Neural cell (in vitro differentiated cells): Measurements from ENCODE around the gene RCE1. TPM values are rescaled to one million over a fixed set of nuclear protein-coding genes. Genes with fewer than 3 reads are reported as not detected.

Experiments used
- H2AFZ ChIP-seq: fragments of 200-600, 300-800 bp; sonication (generic), shearing (Covaris generic); 2 replicates; pipeline ENCODE4 v1.6.0; 2014; ENCODE audit warnings: low read depth, mild to moderate bottlenecking, antibody characterized with exemption, low read length, moderate library complexity
- H3F3A ChIP-seq: fragments of 200-600 bp; shearing (Covaris generic); 2 replicates; pipeline ENCODE4 v1.6.1; 2016; ENCODE audit warnings: mild to moderate bottlenecking, moderate library complexity, mixed read lengths, antibody characterized with exemption, low read length; ENCODE audit not compliant: insufficient read depth, poor library complexity, severe bottlenecking
- H3K27ac ChIP-seq: fragments of 200-600, 300-800 bp; sonication (generic), shearing (Covaris generic); 2 replicates; pipeline ENCODE4 v1.5.1; 2014; ENCODE audit warnings: mild to moderate bottlenecking, low read length, moderate library complexity
- H3K27me3 ChIP-seq: fragments of 300-800, 200-600 bp; sonication (generic), shearing (Covaris generic); 2 replicates; pipeline ENCODE4 v1.6.0; 2014; ENCODE audit warnings: mild to moderate bottlenecking, low read depth, low read length, moderate library complexity; ENCODE audit not compliant: insufficient read depth
- H3K36me3 ChIP-seq: fragments of 300-800, 200-600 bp; sonication (generic), shearing (Covaris generic); 2 replicates; pipeline ENCODE4 v1.5.1; 2014; ENCODE audit warnings: mild to moderate bottlenecking, antibody characterized with exemption, low read length, moderate library complexity; ENCODE audit not compliant: insufficient read depth
- H3K4me2 ChIP-seq: fragments of 300-800, 200-600 bp; sonication (generic), shearing (Covaris generic); 2 replicates; pipeline ENCODE4 v1.6.0; 2014; ENCODE audit warnings: mild to moderate bottlenecking, low read length
- H3K4me3 ChIP-seq: fragments of 300-800, 200-600 bp; sonication (generic), shearing (Covaris generic); 2 replicates; pipeline ENCODE4 v1.5.1; 2014; ENCODE audit warnings: mild to moderate bottlenecking, low read length, moderate library complexity
- H3K79me2 ChIP-seq: fragments of 200-600 bp; shearing (Covaris generic); replicated peaks from 2 replicates; pipeline ENCODE4 v1.6.0; 2014; ENCODE audit warnings: mild to moderate bottlenecking, low read length, moderate library complexity; ENCODE audit not compliant: insufficient read depth
- H3K9ac ChIP-seq: fragments of 300-800, 200-600 bp; sonication (generic), shearing (Covaris generic); 2 replicates; pipeline ENCODE4 v1.6.1; 2016; ENCODE audit warnings: mild to moderate bottlenecking, low read length, mixed read lengths
- H3K9me2 ChIP-seq: fragments of 200-600 bp; shearing (Covaris generic); 2 replicates; pipeline ENCODE4 v1.6.1; 2016; ENCODE audit warnings: mild to moderate bottlenecking, low read length, mixed read lengths; ENCODE audit not compliant: insufficient read depth
- H3K9me3 ChIP-seq: fragments of 200-600, 300-800 bp; sonication (generic), shearing (Covaris generic); 2 replicates; pipeline ENCODE4 v1.6.1; 2016; ENCODE audit warnings: mild to moderate bottlenecking, mixed run types, low read length, moderate library complexity, mixed read lengths
- H4K20me1 ChIP-seq: fragments of 200-600 bp; shearing (Covaris generic); 2 replicates; pipeline ENCODE4 v1.6.1; 2016; ENCODE audit warnings: mild to moderate bottlenecking, mixed run types; ENCODE audit not compliant: insufficient read depth
- CTCF ChIP-seq: fragments of 450-650 bp; IDR thresholded peaks from 2 replicates; pipeline ENCODE4 v1.5.1; 2014; ENCODE audit warnings: antibody characterized with exemption, mild to moderate bottlenecking, moderate library complexity; ENCODE audit not compliant: poor library complexity, severe bottlenecking
- EP300 ChIP-seq: fragments of 450-650 bp; conservative IDR thresholded peaks from 2 replicates; pipeline ENCODE4 v1.6.1; 2014; ENCODE audit warnings: antibody characterized with exemption, mild to moderate bottlenecking, moderate library complexity; ENCODE audit not compliant: poor library complexity, severe bottlenecking
- EZH2 ChIP-seq: fragments of 200-600, 300-800 bp; shearing (Covaris generic), sonication (generic); IDR thresholded peaks from 2 replicates; pipeline ENCODE4 v1.6.1; 2014; ENCODE audit warnings: antibody characterized with exemption, low read length, borderline replicate concordance, mild to moderate bottlenecking; ENCODE audit not compliant: insufficient read depth, poor library complexity, severe bottlenecking
- MXI1 ChIP-seq: fragments of 450-650 bp; conservative IDR thresholded peaks from 2 replicates; pipeline ENCODE4 v1.6.1; 2014; ENCODE audit warnings: antibody characterized with exemption, mild to moderate bottlenecking; ENCODE audit not compliant: poor library complexity, severe bottlenecking
- POLR2AphosphoS5 ChIP-seq: IDR thresholded peaks from 2 replicates; pipeline ENCODE4 v1.6.1; 2012
- RAD21 ChIP-seq: fragments of 450-650 bp; conservative IDR thresholded peaks from 2 replicates; pipeline ENCODE4 v1.6.1; 2014; ENCODE audit warnings: antibody characterized with exemption, mild to moderate bottlenecking, moderate library complexity
- REST ChIP-seq: IDR thresholded peaks from 2 replicates; pipeline ENCODE4 v1.6.1; 2012; ENCODE audit warnings: borderline replicate concordance
- SMC3 ChIP-seq: fragments of 450-650 bp; conservative IDR thresholded peaks from 2 replicates; pipeline ENCODE4 v1.6.1; 2014; ENCODE audit warnings: antibody characterized with exemption, mild to moderate bottlenecking, moderate library complexity; ENCODE audit not compliant: poor library complexity
- TAF1 ChIP-seq: IDR thresholded peaks from 2 replicates; pipeline ENCODE4 v1.6.1; 2012; ENCODE audit warnings: low read depth
- polyA plus RNA-seq: library from polyadenylated mRNA; depleted of rRNA; stranded (reverse); fragments of >200 nt; gene quantifications from 2 replicates; pipeline ENCODE4 v1.2.3, GENCODE V29; 2014

RCE1 gene
- polyA plus RNA-seq, 1 donor from 2014 or later, result 50.5 TPM

- TF ChIP-seq SMC3, result no peak
- TF ChIP-seq MXI1, result no peak
- no peak for TF ChIP-seq POLR2AphosphoS5
- TF ChIP-seq EZH2, result no peak
- no peak for TF ChIP-seq RAD21
- TF ChIP-seq EP300, result no peak
- no peak for TF ChIP-seq CTCF
- TF ChIP-seq REST, result no peak
- no peak for TF ChIP-seq TAF1
Measured at GRCh38 chr11:66850235-66850587, 7.0 kb downstream of the RCE1 start.

GRCh38 chr11:66850588-66851238 is 7.5 kb downstream of the RCE1 start:
- no peak overlapping the region for H3K9ac ChIP-seq
- no peak for TF ChIP-seq CTCF
- no peak for TF ChIP-seq POLR2AphosphoS5
- no peak for TF ChIP-seq RAD21
- no peak for TF ChIP-seq REST
- TF ChIP-seq TAF1, result no peak
- TF ChIP-seq EP300, result no peak
- TF ChIP-seq MXI1, result no peak
- no peaks in the 10 kb centered on the region for H3K9me2 ChIP-seq
- no peak overlapping the region for H3K4me3 ChIP-seq
- no peaks in the 10 kb centered on the region for H4K20me1 ChIP-seq
- H3K36me3 ChIP-seq, result no peaks in the 10 kb centered on the region
- no peaks in the 10 kb centered on the region for H3F3A ChIP-seq
- no peaks in the 10 kb centered on the region for H3K27me3 ChIP-seq
- H3K27ac ChIP-seq, result no peak overlapping the region
- no peaks in the 10 kb centered on the region for H3K79me2 ChIP-seq
- no peak overlapping the region for H2AFZ ChIP-seq
- no peaks in the 10 kb centered on the region for H3K9me3 ChIP-seq
- no peak overlapping the region for H3K4me2 ChIP-seq

More at GRCh38 chr11:66850235-66850587, 7.0 kb downstream of the RCE1 start:
- Histone ChIP-seq H3K27ac (no peak overlapping the region), H3K9me3 (no peaks in the 10 kb centered on the region), H3K9ac (no peak overlapping the region), H2AFZ (no peak overlapping the region), H3K4me2 (no peak overlapping the region), H3F3A (no peaks in the 10 kb centered on the region), H3K36me3 (no peaks in the 10 kb centered on the region), H3K79me2 (no peaks in the 10 kb centered on the region), H3K27me3 (no peaks in the 10 kb centered on the region), H3K9me2 (no peaks in the 10 kb centered on the region), H4K20me1 (no peaks in the 10 kb centered on the region), H3K4me3 (no peak overlapping the region)
